SU-DHL-6 (cell line): Measurements from ENCODE around the gene AFF3.

Experiments used
- EZH2phosphoT487 ChIP-seq: fragments of 200-600 bp; sonication (generic), shearing (Covaris generic); conservative IDR thresholded peaks from 2 replicates; pipeline ENCODE4 v1.6.1; 2018; ENCODE audit warnings: mild to moderate bottlenecking, antibody characterized with exemption, low read length, moderate library complexity, mixed read lengths
- TF ChIP-seq, protein P1 (sequence below): fragments of 200-600 bp; sonication (generic); IDR thresholded peaks from one replicate; pipeline ENCODE4 v1.5.1; 2017; ENCODE audit warnings: antibody characterized with exemption, mild to moderate bottlenecking, low read length, moderate library complexity; ENCODE audit not compliant: insufficient read depth, poor library complexity, severe bottlenecking

DNA sequence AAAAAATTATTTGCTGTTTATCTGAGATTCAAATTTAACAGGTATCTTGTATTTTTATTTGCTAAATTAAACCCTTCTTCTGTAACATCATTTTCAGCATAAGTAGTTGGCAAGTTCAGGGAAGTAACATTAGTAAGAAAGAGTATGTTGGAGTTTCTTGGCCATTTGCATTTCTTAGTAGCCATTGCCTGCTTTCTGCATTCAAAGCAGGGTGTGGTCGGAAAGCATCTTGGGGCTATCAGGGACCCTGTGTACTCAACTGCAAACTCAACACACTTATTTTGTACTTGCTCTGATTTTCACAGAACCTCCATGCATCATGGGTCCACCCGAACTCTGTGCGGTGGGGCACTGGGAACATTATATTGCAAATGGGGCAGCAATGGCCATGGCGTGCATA, 622.2 kb downstream of the AFF3 start:
- TF ChIP-seq, protein P1, sequence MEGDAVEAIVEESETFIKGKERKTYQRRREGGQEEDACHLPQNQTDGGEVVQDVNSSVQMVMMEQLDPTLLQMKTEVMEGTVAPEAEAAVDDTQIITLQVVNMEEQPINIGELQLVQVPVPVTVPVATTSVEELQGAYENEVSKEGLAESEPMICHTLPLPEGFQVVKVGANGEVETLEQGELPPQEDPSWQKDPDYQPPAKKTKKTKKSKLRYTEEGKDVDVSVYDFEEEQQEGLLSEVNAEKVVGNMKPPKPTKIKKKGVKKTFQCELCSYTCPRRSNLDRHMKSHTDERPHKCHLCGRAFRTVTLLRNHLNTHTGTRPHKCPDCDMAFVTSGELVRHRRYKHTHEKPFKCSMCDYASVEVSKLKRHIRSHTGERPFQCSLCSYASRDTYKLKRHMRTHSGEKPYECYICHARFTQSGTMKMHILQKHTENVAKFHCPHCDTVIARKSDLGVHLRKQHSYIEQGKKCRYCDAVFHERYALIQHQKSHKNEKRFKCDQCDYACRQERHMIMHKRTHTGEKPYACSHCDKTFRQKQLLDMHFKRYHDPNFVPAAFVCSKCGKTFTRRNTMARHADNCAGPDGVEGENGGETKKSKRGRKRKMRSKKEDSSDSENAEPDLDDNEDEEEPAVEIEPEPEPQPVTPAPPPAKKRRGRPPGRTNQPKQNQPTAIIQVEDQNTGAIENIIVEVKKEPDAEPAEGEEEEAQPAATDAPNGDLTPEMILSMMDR = no peak
- TF ChIP-seq EZH2phosphoT487 = no peak
